ENCODE data around the gene UPB1.

GRCh38 chr22:24514241-24515026 is 19.3 kb downstream of the UPB1 start:
- TF ChIP-seq CTCF (IDR thresholded peaks at IDR 0.05; ENCODE audit: low read depth, low read length, poor library complexity, severe bottlenecking) (no peak), EZH2phosphoT487 (IDR thresholded peaks at IDR 0.05; ENCODE audit: borderline replicate concordance, low read length) (no peak)

Measured in DOHH2 (cell line).